K562 (cell line): Measurements from ENCODE around the gene ETV3L. TPM values are rescaled to one million over a fixed set of nuclear protein-coding genes. Genes with fewer than 3 reads are reported as not detected.
"Not testable (repeated sequence)": the region's sequence is repeated elsewhere in the genome, so short reads cannot be mapped to it uniquely, and the experiment has no call there.

Experiments used
- ATAC-seq: fragments of 200-7000 bp; cut with Tn5 transposase; 3 replicates; pipeline ENCODE4 v1.9.1; 2020; ENCODE audit warnings: moderate library complexity
- BruUV-seq: library from RNA; stranded (reverse); fragments of 400-500 nt; replicated peaks from 2 replicates; lab custom pipeline; 2021; lab: Mats Ljungman, UMichigan
- CTCF ChIA-PET: fragments of 300-600 bp; formaldehyde crosslinking; extraction: SDS; loops from one replicate; lab custom pipeline; 2021; ENCODE audit warnings: low intra/inter-chr PET ratio; lab: Yijun Ruan, JAX
- POLR2A ChIA-PET: fragments of 300-600, 350-650 bp; sonication (Branson Sonifier 250); formaldehyde crosslinking; extraction: SDS; loops from one replicate; lab custom pipeline; 2021; ENCODE audit warnings: antibody characterized with exemption, inconsistent platforms; lab: Yijun Ruan, JAX
- DNase-seq, 4 experiments: peaks; one replicate each; pipeline versions ENCODE4 v3.0.0 to v3.0.0-alpha.2; 2011 to 2018; ENCODE audit warnings: low spot score in 3 of 4, mixed read lengths in 3 of 4; ENCODE audit errors: extremely low read depth in 1 of 4
- FAIRE-seq: peaks from 2 replicates; lab custom pipeline; 2011; peaks lifted over from hg19 to GRCh38; lab: Jason Lieb, UNC
- H2AFZ ChIP-seq: 2 replicates; pipeline ENCODE4 v1.6.0; 2011; ENCODE audit warnings: low read depth, low read length, control low read depth, inconsistent platforms
- H3K27ac ChIP-seq: fragments of 200-600 bp; 3 replicates; pipeline ENCODE4 v1.8.0; 2011; ENCODE audit warnings: low read depth, mild to moderate bottlenecking, control low read depth, inconsistent platforms, low read length, moderate library complexity, mixed read lengths; ENCODE audit errors: extremely low read depth
- H3K27me3 ChIP-seq, 2 experiments: fragments of 300-600 bp in 1 of 2; 2 replicates in 1 of 2; 3 replicates in 1 of 2; pipeline versions ENCODE4 v1.6.0 to v1.8.0; 2011; ENCODE audit warnings: inconsistent platforms in 2 of 2, low read length in 2 of 2, mild to moderate bottlenecking in 1 of 2, mixed read lengths in 1 of 2, moderate library complexity in 1 of 2; ENCODE audit not compliant: control insufficient read depth in 2 of 2, insufficient read depth in 2 of 2
- H3K36me3 ChIP-seq: fragments of 300-600 bp; 3 replicates; pipeline ENCODE4 v1.8.0; 2011; ENCODE audit warnings: mild to moderate bottlenecking, low read length, inconsistent platforms; ENCODE audit not compliant: control insufficient read depth, insufficient read depth
- H3K4me1 ChIP-seq, 2 experiments: fragments of 200-600 bp in 1 of 2; replicated peaks in 1 of 2; 2 replicates in 1 of 2; 3 replicates in 1 of 2; pipeline versions ENCODE4 v1.5.1 to v1.8.0; 2011; ENCODE audit warnings: inconsistent platforms in 2 of 2, low read length in 2 of 2, mild to moderate bottlenecking in 1 of 2, mixed read lengths in 1 of 2, moderate library complexity in 1 of 2; ENCODE audit not compliant: control insufficient read depth in 2 of 2, insufficient read depth in 2 of 2
- H3K4me2 ChIP-seq: 2 replicates; pipeline ENCODE4 v1.6.1; 2011; ENCODE audit warnings: low read length, control low read depth, inconsistent platforms, mixed read lengths; ENCODE audit not compliant: insufficient read depth
- H3K4me3 ChIP-seq: fragments of 200-600 bp; sonication (generic), shearing (Covaris generic); 2 replicates; pipeline ENCODE4 v1.5.1; 2016; ENCODE audit warnings: control low read depth, inconsistent platforms
- H3K79me2 ChIP-seq: fragments of 200-600 bp; 3 replicates; pipeline ENCODE4 v1.8.0; 2011; ENCODE audit warnings: low read length, inconsistent platforms; ENCODE audit not compliant: control insufficient read depth, insufficient read depth
- H3K9ac ChIP-seq, 2 experiments: 2 replicates each; pipeline versions ENCODE4 v1.6.0 to v1.6.1; 2011; ENCODE audit warnings: low read depth in 2 of 2, low read length in 2 of 2, control low read depth in 1 of 2, inconsistent platforms in 1 of 2, mild to moderate bottlenecking in 1 of 2, mixed read lengths in 1 of 2; ENCODE audit not compliant: insufficient read depth in 1 of 2
- H3K9me1 ChIP-seq: one replicate; pipeline ENCODE4 v1.6.0; 2011; ENCODE audit warnings: inconsistent platforms, mild to moderate bottlenecking, low read length, moderate library complexity; ENCODE audit not compliant: control insufficient read depth, insufficient read depth
- H3K9me3 ChIP-seq: replicated peaks from 2 replicates; pipeline ENCODE4 v1.5.1; 2011; ENCODE audit warnings: low read depth, low read length, inconsistent platforms; ENCODE audit not compliant: control insufficient read depth, insufficient read depth
- H4K20me1 ChIP-seq: replicated peaks from 2 replicates; pipeline ENCODE4 v1.6.1; 2011; ENCODE audit warnings: low read length, inconsistent platforms, mixed read lengths; ENCODE audit not compliant: control insufficient read depth, insufficient read depth
- EWSR1 ChIP-seq: fragments of 450-650 bp; IDR thresholded peaks from 2 replicates; pipeline ENCODE4 v1.6.1; 2018; ENCODE audit warnings: borderline replicate concordance, mild to moderate bottlenecking, low read depth, moderate library complexity; ENCODE audit not compliant: partially characterized antibody
- FOXA3 ChIP-seq, 2 experiments: fragments of 450-650 bp in 1 of 2; sonication (generic) in 1 of 2; formaldehyde crosslinking; IDR thresholded peaks in 1 of 2; conservative IDR thresholded peaks in 1 of 2; 2 replicates each; pipeline versions ENCODE4 v1.4.0 to v1.8.0; 2020 to 2022; ENCODE audit warnings: mild to moderate bottlenecking in 2 of 2, missing genetic modification reagents in 1 of 2
- HMGN3 ChIP-seq: IDR thresholded peaks from 2 replicates; pipeline ENCODE4 v1.6.1; 2011; ENCODE audit warnings: borderline replicate concordance, low read depth, mild to moderate bottlenecking, mixed read lengths, low read length; ENCODE audit not compliant: insufficient read length; ENCODE audit errors: extremely low read depth
- OTX1 ChIP-seq: fragments of 450-650 bp; formaldehyde crosslinking; IDR thresholded peaks from 2 replicates; pipeline ENCODE4 v1.4.0; 2022; ENCODE audit warnings: mild to moderate bottlenecking
- RHOXF2B ChIP-seq: fragments of 250-450 bp; sonication (Bioruptor Pico); conservative IDR thresholded peaks from 2 replicates; pipeline ENCODE4 v1.5.1; 2021
- USF2 ChIP-seq: sonication (generic); formaldehyde crosslinking; IDR thresholded peaks from 2 replicates; pipeline ENCODE4 v1.5.0; 2020; ENCODE audit warnings: missing genetic modification reagents
- YBX1 ChIP-seq: fragments of 450-650 bp; IDR thresholded peaks from 2 replicates; pipeline ENCODE4 v1.7.1; 2016; ENCODE audit warnings: mild to moderate bottlenecking
- WGBS: fragments of 100-300 bp; shearing (Covaris generic); methylation state at CpG from one replicate; pipeline ENCODE4 v1.1.6; 2016; ENCODE audit warnings: low coverage, mixed read lengths; ENCODE audit not compliant: insufficient coverage; ENCODE audit errors: missing lambda C conversion rate; 5-methylcytosine and 5-hydroxymethylcytosine counted together
- in situ Hi-C: fragments of 300-500 bp; cut with MboI; formaldehyde crosslinking; loops from 4 replicates; pipeline ENCODE4 v1.15.0; 2018; ENCODE audit warnings: inconsistent platforms, mixed read lengths
- intact Hi-C: fragments of 100-400 bp; cut with micrococcal nuclease; formaldehyde crosslinking; loops from 2 replicates; pipeline ENCODE4 v1.14.2; 2022
- polyA plus RNA-seq, 8 experiments: library from polyadenylated mRNA; depleted of rRNA in 4 of 8; stranded (reverse) in 5 of 8; unstranded in 3 of 8; fragments of >200 nt; fragmentation: Nextera tagmentation in 2 of 8; fragmentation: Illumina TruSeq in 1 of 8; extraction: Ambion mirVana in 2 of 8; extraction: Trizol in 1 of 8; gene quantifications; 2 replicates each; pipeline versions ENCODE4 v1.2.1 to v1.2.3, GENCODE V29; 2011 to 2014; ENCODE audit warnings: inconsistent platforms in 1 of 8, missing spikeins in 1 of 8
- total RNA-seq, 7 experiments: library from RNA; depleted of rRNA in 6 of 7; stranded (reverse); fragments of >200 nt in 6 of 7; fragmentation: Illumina TruSeq in 2 of 7; extraction: Trizol in 2 of 7; gene quantifications; 2 replicates each; pipeline versions ENCODE4 v1.2.1 to v1.2.3, GENCODE V29; 2011 to 2021; ENCODE audit warnings: low replicate concordance in 1 of 7

The ETV3L gene
- total and polyA plus RNA-seq, 9 of the 15 experiments (the other 6 are each of a cell fraction or from before 2014, with no cell fraction given) = not detected

- CTCF ChIA-PET = no interaction called here
- ATAC-seq = no peak
- no peak for DNase-seq
- H2AFZ ChIP-seq = no peak overlapping the region
- peaks cover 0 to 4% of the 10 kb centered on the region in 2 experiments; a peak in 1 of 5 replicates for H3K4me1 ChIP-seq
- no peak for FAIRE-seq
- intact Hi-C loops = no loop called here
- H3K9me3 ChIP-seq = no peaks in the 10 kb centered on the region
- POLR2A ChIA-PET = no interaction called here
- H3K4me2 ChIP-seq = no peak overlapping the region
- H3K27me3 ChIP-seq = peaks cover 34 to 74% of the 10 kb centered on the region in 2 experiments
- no peak overlapping the region for H3K27ac ChIP-seq
- H3K9ac ChIP-seq = no peak overlapping the region
- H3K36me3 ChIP-seq = no peaks in the 10 kb centered on the region
- no peak overlapping the region for H3K4me3 ChIP-seq
- no peaks in the 10 kb centered on the region for H3K79me2 ChIP-seq
- no peaks in the 10 kb centered on the region for H4K20me1 ChIP-seq
- BruUV-seq = no TSS peak
- 7% methylated on average over 4 of the region's 4 CpGs for WGBS
- no peak for TF ChIP-seq FOXA3 (CRISPR knock-in tag; conservative IDR thresholded peaks at IDR 0.05 in 1 of 2, IDR thresholded peaks at IDR 0.05 in 1 of 2)
- no peak for TF ChIP-seq RHOXF2B (CRISPR knock-in tag)
- TF ChIP-seq USF2 = no peak
- TF ChIP-seq OTX1 (CRISPR knock-in tag) = no peak
- TF ChIP-seq HMGN3 = no peak
- no peak for TF ChIP-seq YBX1
- TF ChIP-seq EWSR1 = no peak
- H3K9me1 ChIP-seq = no peaks in the 10 kb centered on the region
- in situ Hi-C loops = no loop called here
Measured at GRCh38 chr1:157101149-157101548, 1.5 kb upstream of the ETV3L start.

- not testable (repeated sequence) for H3K9me3 ChIP-seq, H3K27ac ChIP-seq, ATAC-seq, H3K79me2 ChIP-seq, BruUV-seq, DNase-seq, H3K4me3 ChIP-seq, H3K4me1 ChIP-seq, H3K4me2 ChIP-seq, FAIRE-seq, H3K36me3 ChIP-seq, H2AFZ ChIP-seq, H4K20me1 ChIP-seq, H3K9me1 ChIP-seq
- CTCF ChIA-PET = interaction anchor here (0.6 kb wide), 1 partner anchor 168 kb away, joined by 3 read pairs; no protein-coding TSS in a partner anchor
- POLR2A ChIA-PET = interaction anchor here (1.7 kb wide), 1 partner anchor 9 kb away, joined by 5 read pairs; no protein-coding TSS in a partner anchor
- Histone ChIP-seq H3K27me3 (peaks cover 25 to 54% of the 10 kb centered on the region in 2 experiments), H3K9ac (peak overlapping the region in 1 of 2 experiments; percentile 20; a peak in 1 of 4 replicates)
- in situ Hi-C loops = loop anchor here (5.0 to 10.0 kb wide), 2 partner anchors 38 to 396 kb away; partner anchors contain the start of gene ETV3
- WGBS = 30% methylated on average over 12 of the region's 17 CpGs
- intact Hi-C loops = loop anchor here (10.0 kb wide), 1 partner anchor 396 kb away; no protein-coding TSS in a partner anchor
Measured at GRCh38 chr1:157098987-157099632, 498 bp downstream of the ETV3L start.
